ENCODE results near the gene CCNL1.

The CCNL1 gene

GRCh38 chr3:157147099-157147803 is 12.7 kb downstream of the CCNL1 start:
- no peak overlapping the region for H3K4me3 ChIP-seq (ENCODE audit: insufficient read depth, low read depth, low read length)
- H3K4me1 ChIP-seq (ENCODE audit: control insufficient read depth, insufficient read depth, low read length) = no peaks in the 10 kb centered on the region
- H3K27me3 ChIP-seq (ENCODE audit: control insufficient read depth, insufficient read depth, low read length, poor library complexity, severe bottlenecking) = no peaks in the 10 kb centered on the region
- H3K9me3 ChIP-seq (ENCODE audit: control insufficient read depth, low read length) = no peaks in the 10 kb centered on the region
- 93 to 98% methylated on average over 4 of the region's 5 CpGs for WGBS, 2 experiments
- no peak overlapping the region for H3K27ac ChIP-seq (ENCODE audit: insufficient read depth, low read depth, low read length, poor library complexity, severe bottlenecking)
- peaks cover 56% of the 10 kb centered on the region for H3K36me3 ChIP-seq (ENCODE audit: control insufficient read depth, insufficient read depth, low read length)

GRCh38 chr3:157145606-157146322 is 14.2 kb downstream of the CCNL1 start:
- Histone ChIP-seq H3K27me3 (ENCODE audit: control insufficient read depth, insufficient read depth, low read length, poor library complexity, severe bottlenecking) (no peaks in the 10 kb centered on the region), H3K36me3 (ENCODE audit: control insufficient read depth, insufficient read depth, low read length) (peaks cover 43% of the 10 kb centered on the region), H3K27ac (ENCODE audit: insufficient read depth, low read depth, low read length, poor library complexity, severe bottlenecking) (no peak overlapping the region), H3K4me1 (ENCODE audit: control insufficient read depth, insufficient read depth, low read length) (no peaks in the 10 kb centered on the region), H3K9me3 (ENCODE audit: control insufficient read depth, low read length) (no peaks in the 10 kb centered on the region), H3K4me3 (ENCODE audit: insufficient read depth, low read depth, low read length) (no peak overlapping the region)
- 88 to 92% methylated on average over 1 to 2 of the region's 2 CpGs for WGBS, 2 experiments

- no peak overlapping the region for H3K4me3 ChIP-seq (ENCODE audit: insufficient read depth, low read depth, low read length)
- peaks cover 11% of the 10 kb centered on the region for H3K36me3 ChIP-seq (ENCODE audit: control insufficient read depth, insufficient read depth, low read length)
- WGBS, 2 experiments = 90 to 91% methylated on average over 5 of the region's 5 CpGs
- H3K4me1 ChIP-seq (ENCODE audit: control insufficient read depth, insufficient read depth, low read length) = no peaks in the 10 kb centered on the region
- no peak overlapping the region for H3K27ac ChIP-seq (ENCODE audit: insufficient read depth, low read depth, low read length, poor library complexity, severe bottlenecking)
- no peaks in the 10 kb centered on the region for H3K9me3 ChIP-seq (ENCODE audit: control insufficient read depth, low read length)
- no peaks in the 10 kb centered on the region for H3K27me3 ChIP-seq (ENCODE audit: control insufficient read depth, insufficient read depth, low read length, poor library complexity, severe bottlenecking)
These were observed 17.6 kb downstream of the CCNL1 start for GRCh38 chr3:157142315-157142714.

- Histone ChIP-seq H3K27ac (ENCODE audit: insufficient read depth, low read depth, low read length, poor library complexity, severe bottlenecking) (no peak overlapping the region), H3K4me3 (ENCODE audit: insufficient read depth, low read depth, low read length) (no peak overlapping the region), H3K27me3 (ENCODE audit: control insufficient read depth, insufficient read depth, low read length, poor library complexity, severe bottlenecking) (no peaks in the 10 kb centered on the region), H3K36me3 (ENCODE audit: control insufficient read depth, insufficient read depth, low read length) (no peaks in the 10 kb centered on the region), H3K4me1 (ENCODE audit: control insufficient read depth, insufficient read depth, low read length) (no peaks in the 10 kb centered on the region), H3K9me3 (ENCODE audit: control insufficient read depth, low read length) (no peaks in the 10 kb centered on the region)
- WGBS, 2 experiments = 82 to 85% methylated on average over 8 of the region's 8 CpGs
These were observed 19.9 kb downstream of the CCNL1 start for GRCh38 chr3:157139938-157140534.

- 79 to 90% methylated on average over 6 of the region's 6 CpGs for WGBS, 2 experiments
- H3K27ac ChIP-seq (ENCODE audit: insufficient read depth, low read depth, low read length, poor library complexity, severe bottlenecking) = no peak overlapping the region
- H3K4me3 ChIP-seq (ENCODE audit: insufficient read depth, low read depth, low read length) = no peak overlapping the region
- H3K9me3 ChIP-seq (ENCODE audit: control insufficient read depth, low read length) = no peaks in the 10 kb centered on the region
- no peaks in the 10 kb centered on the region for H3K27me3 ChIP-seq (ENCODE audit: control insufficient read depth, insufficient read depth, low read length, poor library complexity, severe bottlenecking)
- no peaks in the 10 kb centered on the region for H3K36me3 ChIP-seq (ENCODE audit: control insufficient read depth, insufficient read depth, low read length)
- no peaks in the 10 kb centered on the region for H3K4me1 ChIP-seq (ENCODE audit: control insufficient read depth, insufficient read depth, low read length)
These were observed 23.1 kb downstream of the CCNL1 start for GRCh38 chr3:157136647-157137387.

GRCh38 chr3:157135671-157136396 is 24.1 kb downstream of the CCNL1 start:
- H3K4me1 ChIP-seq (ENCODE audit: control insufficient read depth, insufficient read depth, low read length) = no peaks in the 10 kb centered on the region
- H3K4me3 ChIP-seq (ENCODE audit: insufficient read depth, low read depth, low read length) = no peak overlapping the region
- H3K27me3 ChIP-seq (ENCODE audit: control insufficient read depth, insufficient read depth, low read length, poor library complexity, severe bottlenecking) = no peaks in the 10 kb centered on the region
- WGBS, 2 experiments = 90 to 91% methylated on average over 5 of the region's 5 CpGs
- no peak overlapping the region for H3K27ac ChIP-seq (ENCODE audit: insufficient read depth, low read depth, low read length, poor library complexity, severe bottlenecking)
- H3K36me3 ChIP-seq (ENCODE audit: control insufficient read depth, insufficient read depth, low read length) = no peaks in the 10 kb centered on the region
- H3K9me3 ChIP-seq (ENCODE audit: control insufficient read depth, low read length) = no peaks in the 10 kb centered on the region

GRCh38 chr3:157134620-157135191 is 25.2 kb downstream of the CCNL1 start:
- Histone ChIP-seq H3K4me1 (ENCODE audit: control insufficient read depth, insufficient read depth, low read length) (peaks cover 9% of the 10 kb centered on the region), H3K9me3 (ENCODE audit: control insufficient read depth, low read length) (no peaks in the 10 kb centered on the region), H3K4me3 (ENCODE audit: insufficient read depth, low read depth, low read length) (no peak overlapping the region), H3K27ac (ENCODE audit: insufficient read depth, low read depth, low read length, poor library complexity, severe bottlenecking) (no peak overlapping the region), H3K27me3 (ENCODE audit: control insufficient read depth, insufficient read depth, low read length, poor library complexity, severe bottlenecking) (no peaks in the 10 kb centered on the region), H3K36me3 (ENCODE audit: control insufficient read depth, insufficient read depth, low read length) (no peaks in the 10 kb centered on the region)
- WGBS, 2 experiments = 93 to 100% methylated on average over 1 of the region's 1 CpG

GRCh38 chr3:157133434-157134320 is 26.3 kb downstream of the CCNL1 start:
- 92 to 93% methylated on average over 4 of the region's 4 CpGs for WGBS, 2 experiments
- peaks cover 15% of the 10 kb centered on the region for H3K4me1 ChIP-seq (ENCODE audit: control insufficient read depth, insufficient read depth, low read length)
- no peak overlapping the region for H3K27ac ChIP-seq (ENCODE audit: insufficient read depth, low read depth, low read length, poor library complexity, severe bottlenecking)

GRCh38 chr3:157132936-157133335 is 27.0 kb downstream of the CCNL1 start:
- H3K9me3 ChIP-seq (ENCODE audit: control insufficient read depth, low read length) = no peaks in the 10 kb centered on the region
- H3K4me3 ChIP-seq (ENCODE audit: insufficient read depth, low read depth, low read length) = no peak overlapping the region
- no peak overlapping the region for H3K27ac ChIP-seq (ENCODE audit: insufficient read depth, low read depth, low read length, poor library complexity, severe bottlenecking)
- 86 to 98% methylated on average over 2 of the region's 2 CpGs for WGBS, 2 experiments
- H3K4me1 ChIP-seq (ENCODE audit: control insufficient read depth, insufficient read depth, low read length) = peaks cover 17% of the 10 kb centered on the region
- no peaks in the 10 kb centered on the region for H3K27me3 ChIP-seq (ENCODE audit: control insufficient read depth, insufficient read depth, low read length, poor library complexity, severe bottlenecking)
- H3K36me3 ChIP-seq (ENCODE audit: control insufficient read depth, insufficient read depth, low read length) = no peaks in the 10 kb centered on the region

More at GRCh38 chr3:157133434-157134320, 26.3 kb downstream of the CCNL1 start:
- no peaks in the 10 kb centered on the region for H3K36me3 ChIP-seq (ENCODE audit: control insufficient read depth, insufficient read depth, low read length)
- H3K4me3 ChIP-seq (ENCODE audit: insufficient read depth, low read depth, low read length) = no peak overlapping the region
- H3K27me3 ChIP-seq (ENCODE audit: control insufficient read depth, insufficient read depth, low read length, poor library complexity, severe bottlenecking) = no peaks in the 10 kb centered on the region
- H3K9me3 ChIP-seq (ENCODE audit: control insufficient read depth, low read length) = no peaks in the 10 kb centered on the region

All from ectodermal cell (in vitro differentiated cells).